T-helper 1 cell treated with Interleukin-12 subunit alpha and Interleukin-12 subunit beta and Interleukin-4 antibody, amounts not matched to agents 30 μg/mL and 1 μg/mL, for 36 hours (primary cell): ENCODE results near the gene SLC22A7.

Source experiments
- H3K27ac Mint-ChIP-seq: one replicate; pipeline ENCODE4 v1.8.0; 2021; ENCODE audit warnings: mild to moderate bottlenecking, mixed read lengths
- H3K27me3 Mint-ChIP-seq: one replicate; pipeline ENCODE4 v1.8.0; 2021; ENCODE audit warnings: low read depth, mixed read lengths
- H3K36me3 Mint-ChIP-seq: one replicate; pipeline ENCODE4 v1.8.0; 2021; ENCODE audit warnings: low read depth, mixed read lengths
- H3K4me1 Mint-ChIP-seq: one replicate; pipeline ENCODE4 v1.8.0; 2021; ENCODE audit warnings: low read depth, mixed read lengths
- H3K4me3 Mint-ChIP-seq: one replicate; pipeline ENCODE4 v1.8.0; 2021; ENCODE audit warnings: mild to moderate bottlenecking, moderate library complexity, mixed read lengths
- H3K9me3 Mint-ChIP-seq: one replicate; pipeline ENCODE4 v1.8.0; 2021; ENCODE audit warnings: mixed read lengths

Gene SLC22A7

DNA sequence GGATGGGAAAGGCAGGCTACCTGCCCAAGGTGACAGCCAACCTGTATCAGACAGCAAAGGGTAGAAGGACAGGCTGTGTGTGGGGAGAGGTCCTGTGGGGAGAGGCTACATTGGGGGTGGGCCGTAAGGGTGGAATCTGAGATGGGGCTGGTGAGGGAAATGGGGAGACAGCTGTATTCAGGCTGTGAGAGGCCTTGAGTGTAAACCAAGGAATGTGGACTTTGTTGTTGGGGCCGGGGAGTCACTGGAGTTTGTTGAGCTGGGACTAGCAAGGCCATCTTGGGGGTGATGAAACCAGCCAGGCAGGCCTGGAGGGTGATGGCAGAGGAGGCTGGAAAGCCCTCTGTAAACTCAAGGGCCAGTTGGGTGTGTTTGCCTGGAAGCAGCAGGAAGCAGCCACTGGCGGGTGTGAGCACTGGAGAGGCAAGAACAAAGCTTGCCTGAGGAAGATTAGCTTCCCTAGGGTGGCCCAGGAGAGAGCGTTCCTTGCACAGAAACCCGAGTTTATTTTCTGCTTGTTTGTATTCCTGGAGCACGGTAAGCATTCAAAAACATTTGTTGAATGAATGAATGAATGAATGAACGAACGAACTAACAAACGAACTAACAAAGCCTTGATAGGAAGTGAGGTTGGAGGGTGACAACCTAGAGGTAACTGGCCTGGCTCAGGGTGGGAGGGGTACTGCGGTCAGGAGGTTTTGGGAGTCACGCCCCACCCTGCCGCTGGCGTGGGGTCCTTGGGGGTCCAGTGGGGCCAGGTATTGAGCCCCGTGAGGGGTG lies 35.9 kb upstream of the SLC22A7 start:
- Mint-ChIP-seq H3K9me3 (no peaks in the 10 kb centered on the region), H3K27ac (no peak overlapping the region), H3K4me3 (no peak overlapping the region), H3K27me3 (peaks cover 14% of the 10 kb centered on the region), H3K36me3 (no peaks in the 10 kb centered on the region), H3K4me1 (peaks cover 5% of the 10 kb centered on the region)

DNA sequence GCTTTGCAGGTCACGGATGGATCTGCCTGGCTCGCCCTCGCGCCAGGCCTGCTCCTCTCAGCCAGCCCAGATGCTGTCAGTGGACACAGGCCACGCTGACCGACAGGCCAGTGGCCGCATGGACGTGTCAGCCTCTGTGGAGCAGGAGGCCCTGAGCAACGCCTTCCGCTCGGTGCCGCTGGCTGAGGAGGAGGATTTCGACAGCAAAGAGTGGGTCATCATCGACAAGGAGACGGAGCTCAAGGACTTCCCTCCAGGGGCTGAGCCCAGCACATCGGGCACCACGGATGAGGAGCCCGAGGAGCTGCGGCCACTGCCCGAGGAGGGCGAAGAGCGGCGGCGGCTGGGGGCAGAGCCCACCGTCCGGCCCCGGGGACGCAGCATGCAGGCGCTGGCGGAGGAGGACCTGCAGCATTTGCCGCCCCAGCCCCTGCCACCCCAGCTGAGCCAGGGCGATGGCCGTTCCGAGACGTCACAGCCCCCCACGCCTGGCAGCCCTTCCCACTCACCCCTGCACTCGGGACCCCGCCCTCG lies 35.2 kb upstream of the SLC22A7 start:
- no peaks in the 10 kb centered on the region for H3K36me3 Mint-ChIP-seq
- H3K27ac Mint-ChIP-seq = no peak overlapping the region
- no peaks in the 10 kb centered on the region for H3K9me3 Mint-ChIP-seq
- H3K4me3 Mint-ChIP-seq = no peak overlapping the region
- peaks cover 21% of the 10 kb centered on the region for H3K27me3 Mint-ChIP-seq
- H3K4me1 Mint-ChIP-seq = no peaks in the 10 kb centered on the region

DNA sequence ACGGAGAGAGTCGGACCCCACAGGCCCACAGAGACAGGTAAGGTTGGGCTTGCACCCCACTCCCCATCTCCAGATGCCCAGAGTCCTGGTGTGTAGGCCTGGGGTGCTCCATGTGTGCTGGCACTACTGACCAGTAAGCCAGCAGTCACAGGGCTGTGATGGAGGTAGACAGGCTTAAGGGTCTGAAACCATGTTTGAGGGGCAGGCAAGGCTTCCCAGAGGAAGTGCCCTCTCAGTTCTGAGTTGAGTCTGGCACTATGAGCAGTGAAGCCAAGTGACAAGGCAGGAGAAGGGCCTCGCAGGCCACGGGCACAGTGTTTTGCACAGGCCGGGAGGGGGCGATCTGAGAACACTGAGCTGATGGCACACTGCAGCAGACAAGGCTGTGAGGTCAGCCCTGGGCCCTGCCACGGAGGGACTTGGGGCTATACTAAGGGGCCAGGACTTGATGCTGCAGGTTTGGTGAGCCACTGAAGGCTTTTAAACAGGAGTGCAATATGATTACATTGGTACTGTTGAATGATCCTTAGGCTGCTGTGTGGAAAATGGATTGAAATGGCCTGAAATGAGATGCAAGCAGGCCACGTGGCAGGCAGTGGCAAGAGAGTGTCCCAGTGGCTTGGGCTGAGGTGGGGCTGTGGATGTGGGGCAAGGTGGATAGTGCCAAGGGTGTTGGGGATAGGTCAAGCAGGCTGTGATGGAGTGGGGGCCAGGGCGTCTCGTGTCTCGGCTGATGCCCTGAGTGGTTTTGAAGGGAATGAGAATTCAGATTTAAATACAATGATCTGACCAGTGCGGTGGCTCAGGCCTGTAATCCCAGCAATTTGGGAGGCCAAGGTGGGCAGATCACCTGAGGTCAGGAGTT lies 34.5 kb upstream of the SLC22A7 start:
- H3K36me3 Mint-ChIP-seq = no peaks in the 10 kb centered on the region
- no peaks in the 10 kb centered on the region for H3K4me1 Mint-ChIP-seq
- H3K4me3 Mint-ChIP-seq = no peak overlapping the region
- H3K27me3 Mint-ChIP-seq = peaks cover 28% of the 10 kb centered on the region
- no peak overlapping the region for H3K27ac Mint-ChIP-seq
- no peaks in the 10 kb centered on the region for H3K9me3 Mint-ChIP-seq

DNA sequence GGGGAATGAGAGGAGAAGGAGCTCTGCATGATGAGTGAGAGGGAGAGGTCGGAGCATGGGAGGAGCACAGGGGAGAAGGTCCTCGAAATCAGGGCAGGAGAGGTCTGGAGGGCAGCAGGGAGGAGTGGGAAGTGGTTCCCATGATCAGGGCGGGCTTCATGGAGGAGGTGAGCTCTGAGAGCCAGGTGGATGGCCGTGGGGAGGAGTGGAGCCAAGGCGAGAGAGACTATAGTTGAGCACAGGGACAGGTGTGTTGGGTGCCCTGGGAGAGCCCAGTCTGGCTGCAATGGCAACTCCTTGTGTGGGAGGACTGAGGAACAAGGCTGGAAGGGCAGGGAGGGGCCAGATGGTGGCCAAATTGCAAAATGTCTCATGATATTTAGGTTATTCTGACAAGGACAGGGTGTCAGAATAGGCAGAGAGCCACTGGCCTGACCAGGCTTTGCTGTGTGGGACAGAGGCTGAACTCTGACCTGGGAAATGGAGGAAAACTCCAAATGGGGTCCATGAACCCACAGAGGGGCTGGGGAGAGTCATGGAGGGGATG lies 33.4 kb upstream of the SLC22A7 start:
- Mint-ChIP-seq H3K9me3 (no peaks in the 10 kb centered on the region), H3K27me3 (peaks cover 36% of the 10 kb centered on the region), H3K36me3 (no peaks in the 10 kb centered on the region), H3K4me1 (peaks cover 3% of the 10 kb centered on the region), H3K4me3 (no peak overlapping the region), H3K27ac (no peak overlapping the region)

DNA sequence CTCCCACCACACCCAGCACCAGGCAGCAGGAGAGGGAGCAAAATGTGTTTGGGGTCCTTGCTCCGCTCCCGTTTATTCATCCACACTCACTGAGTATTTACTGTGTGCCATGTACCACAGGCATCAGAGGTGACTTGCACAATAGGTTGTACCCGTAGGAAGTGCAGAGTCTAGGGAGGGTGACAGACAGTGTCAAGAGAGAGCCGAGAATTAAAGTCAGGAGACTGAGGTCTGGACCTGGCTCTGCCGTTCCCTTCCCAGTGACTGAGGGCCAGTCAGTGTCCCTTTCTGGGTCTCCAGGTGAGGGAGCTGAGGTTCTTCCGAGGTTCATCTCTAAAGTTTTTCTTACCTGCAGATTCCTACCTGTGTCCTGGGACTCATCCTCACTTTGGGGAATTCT lies 32.5 kb upstream of the SLC22A7 start:
- Mint-ChIP-seq H3K4me1 (peaks cover 5% of the 10 kb centered on the region), H3K27me3 (peaks cover 43% of the 10 kb centered on the region), H3K27ac (no peak overlapping the region), H3K9me3 (no peaks in the 10 kb centered on the region), H3K36me3 (no peaks in the 10 kb centered on the region), H3K4me3 (no peak overlapping the region)

DNA sequence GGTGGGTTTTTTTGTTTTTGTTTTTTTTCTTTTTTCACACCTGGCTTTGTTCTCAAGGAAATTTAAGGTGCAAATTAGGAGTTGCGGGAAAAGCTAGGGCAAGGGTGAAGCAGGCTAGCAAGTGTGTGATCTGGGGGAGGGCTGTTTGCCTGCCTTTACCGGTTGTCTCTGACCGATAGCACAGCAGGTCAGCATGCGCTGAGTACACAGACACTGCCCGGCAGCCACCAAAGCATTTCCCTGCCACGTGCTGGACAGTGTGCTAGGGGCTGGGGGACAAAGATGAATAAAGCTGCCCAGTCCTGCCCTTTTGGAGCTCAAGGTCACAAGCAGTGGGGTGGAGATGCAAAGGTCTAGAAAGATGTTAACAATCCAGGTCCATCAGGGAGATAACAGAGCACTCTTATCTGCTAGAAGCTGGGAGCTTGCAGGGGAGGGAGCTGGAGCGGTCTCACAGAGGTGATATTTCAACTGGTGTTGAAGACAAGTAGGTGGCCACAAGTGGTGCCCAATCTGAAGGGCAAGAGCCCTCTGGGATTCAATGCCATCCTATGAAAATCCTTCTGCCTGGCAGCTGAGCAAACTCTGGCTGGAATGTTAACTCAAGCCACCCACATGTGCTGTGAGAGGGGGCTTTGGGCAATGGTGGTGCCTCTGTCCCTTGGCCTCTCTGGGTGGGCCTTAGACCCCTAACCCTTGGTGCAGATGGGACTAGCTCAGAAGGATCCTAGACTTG lies 30.3 kb upstream of the SLC22A7 start:
- peaks cover 5% of the 10 kb centered on the region for H3K4me1 Mint-ChIP-seq
- H3K27ac Mint-ChIP-seq = no peak overlapping the region
- H3K9me3 Mint-ChIP-seq = no peaks in the 10 kb centered on the region
- no peaks in the 10 kb centered on the region for H3K36me3 Mint-ChIP-seq
- peaks cover 62% of the 10 kb centered on the region for H3K27me3 Mint-ChIP-seq
- H3K4me3 Mint-ChIP-seq = no peak overlapping the region

DNA sequence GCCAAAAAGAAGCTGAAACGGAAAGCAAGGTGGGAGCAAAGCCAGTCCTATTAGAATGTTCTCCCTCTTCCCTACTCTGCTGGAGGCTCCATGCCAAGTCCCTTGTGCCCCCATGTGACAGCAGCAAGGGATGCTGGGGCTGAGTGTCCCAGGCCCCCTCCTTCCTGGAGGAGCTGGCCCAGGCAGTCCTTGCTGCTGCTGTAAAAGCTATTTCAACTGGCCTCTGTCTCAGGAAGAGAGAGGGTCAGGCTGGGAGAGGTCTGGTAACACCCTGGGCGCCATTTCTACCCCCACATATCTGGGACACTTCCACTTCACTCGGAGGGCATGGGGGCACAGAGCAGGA lies 29.7 kb upstream of the SLC22A7 start:
- no peaks in the 10 kb centered on the region for H3K9me3 Mint-ChIP-seq
- H3K4me3 Mint-ChIP-seq = no peak overlapping the region
- H3K27ac Mint-ChIP-seq = no peak overlapping the region
- H3K36me3 Mint-ChIP-seq = no peaks in the 10 kb centered on the region
- peaks cover 67% of the 10 kb centered on the region for H3K27me3 Mint-ChIP-seq
- peaks cover 5% of the 10 kb centered on the region for H3K4me1 Mint-ChIP-seq

DNA sequence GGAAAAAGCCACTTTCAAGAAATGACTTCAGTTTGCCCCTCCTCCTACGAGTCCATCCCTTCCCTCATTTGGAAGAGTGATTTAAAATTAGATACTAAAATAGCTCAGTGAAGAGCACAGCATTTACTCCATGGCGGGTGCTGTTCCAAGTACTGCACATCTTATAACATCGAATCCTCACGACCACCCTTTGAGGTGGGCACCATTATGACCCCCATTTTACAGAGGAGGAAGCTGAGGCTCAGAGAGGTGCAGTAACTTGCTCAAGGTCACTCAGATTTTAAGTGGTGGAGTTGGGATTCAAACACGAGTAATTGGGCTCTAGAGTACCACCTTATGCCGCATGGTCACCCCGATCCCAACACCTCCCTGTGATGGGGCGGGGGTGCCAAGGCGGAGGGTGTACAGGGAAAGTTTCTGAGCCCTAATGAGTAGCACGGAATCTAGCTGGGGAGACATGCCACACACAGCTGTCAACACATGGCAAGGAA lies 29.2 kb upstream of the SLC22A7 start:
- H3K27me3 Mint-ChIP-seq = peaks cover 69% of the 10 kb centered on the region
- no peaks in the 10 kb centered on the region for H3K9me3 Mint-ChIP-seq
- H3K4me3 Mint-ChIP-seq = peak overlapping the region; percentile 38
- H3K27ac Mint-ChIP-seq = no peak overlapping the region
- peaks cover 7% of the 10 kb centered on the region for H3K4me1 Mint-ChIP-seq
- H3K36me3 Mint-ChIP-seq = no peaks in the 10 kb centered on the region

DNA sequence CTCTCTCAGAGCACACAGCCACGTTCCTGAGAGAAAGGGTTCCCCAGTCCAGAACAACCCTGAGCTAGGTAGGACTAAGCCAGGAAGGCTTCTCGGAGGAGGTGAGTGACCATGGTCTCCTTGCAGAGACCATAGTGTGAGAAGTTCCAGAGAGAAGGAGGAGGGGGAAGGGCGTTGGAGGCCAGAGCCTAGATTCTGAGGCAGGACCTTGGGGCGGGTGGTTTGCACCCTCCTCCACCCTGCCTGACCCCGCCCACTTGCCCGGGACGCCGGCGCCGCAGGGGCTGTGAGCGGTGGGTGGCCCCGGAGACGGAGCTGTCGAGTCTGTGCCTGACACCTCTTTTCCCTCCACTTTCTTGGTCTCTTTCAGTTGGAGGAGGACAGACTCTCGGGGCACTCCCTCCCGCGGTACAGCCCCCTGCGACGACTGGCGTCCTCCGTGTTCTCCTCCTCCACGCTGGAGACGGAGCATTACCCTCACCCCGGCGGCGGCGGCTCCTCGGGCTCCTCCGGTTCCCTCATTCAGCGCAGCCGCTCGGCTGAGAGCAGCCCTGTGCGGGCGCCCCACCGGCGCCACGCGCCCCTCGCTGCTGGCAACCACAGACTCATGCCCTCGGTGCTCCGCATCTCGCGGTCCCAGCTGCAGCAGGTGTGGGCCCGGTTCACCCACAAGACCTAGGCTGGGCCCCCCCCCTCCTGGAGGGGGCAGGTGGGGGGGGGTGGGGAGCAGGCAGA lies 28.6 kb upstream of the SLC22A7 start:
- no peaks in the 10 kb centered on the region for H3K9me3 Mint-ChIP-seq
- no peak overlapping the region for H3K27ac Mint-ChIP-seq
- peak overlapping the region; percentile 44 for H3K4me3 Mint-ChIP-seq
- H3K27me3 Mint-ChIP-seq = peaks cover 72% of the 10 kb centered on the region
- no peaks in the 10 kb centered on the region for H3K36me3 Mint-ChIP-seq
- H3K4me1 Mint-ChIP-seq = peaks cover 8% of the 10 kb centered on the region

DNA sequence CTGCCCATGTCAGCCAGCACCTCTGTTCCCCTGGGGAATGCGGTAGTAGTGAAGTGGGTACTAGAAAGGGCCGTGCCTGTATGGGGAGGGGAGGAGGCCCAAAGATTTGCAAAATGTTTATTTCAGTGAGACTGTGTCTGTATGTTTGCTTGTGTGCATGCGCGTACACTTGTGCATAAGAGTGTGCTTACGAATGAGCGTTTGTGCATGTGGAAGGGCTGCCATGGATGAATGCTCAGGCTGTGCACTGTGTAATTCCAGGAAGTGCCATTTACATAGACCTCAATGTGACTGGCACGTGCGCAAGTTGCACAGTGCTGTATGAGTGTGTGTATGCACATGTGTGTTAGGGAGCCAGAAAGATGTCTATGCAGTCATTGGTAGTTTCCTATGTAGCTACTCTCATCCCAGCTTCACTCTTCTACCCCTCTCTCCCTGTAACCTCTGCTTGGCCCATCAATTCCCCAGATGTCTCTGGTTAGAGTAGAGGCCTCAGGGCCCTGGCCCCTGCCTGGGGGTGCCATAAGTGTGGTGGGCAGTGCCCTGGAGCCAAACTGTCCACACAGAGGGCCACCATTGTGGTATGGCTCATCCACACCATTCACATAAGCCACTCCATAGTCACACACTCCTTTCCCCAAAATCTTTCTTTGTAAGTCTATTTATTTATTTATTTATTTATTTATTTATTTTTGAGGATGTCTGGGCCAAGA lies 26.8 kb upstream of the SLC22A7 start:
- peaks cover 80% of the 10 kb centered on the region for H3K27me3 Mint-ChIP-seq
- peaks cover 2% of the 10 kb centered on the region for H3K36me3 Mint-ChIP-seq
- no peak overlapping the region for H3K4me3 Mint-ChIP-seq
- H3K27ac Mint-ChIP-seq = no peak overlapping the region
- no peaks in the 10 kb centered on the region for H3K9me3 Mint-ChIP-seq
- peaks cover 14% of the 10 kb centered on the region for H3K4me1 Mint-ChIP-seq

DNA sequence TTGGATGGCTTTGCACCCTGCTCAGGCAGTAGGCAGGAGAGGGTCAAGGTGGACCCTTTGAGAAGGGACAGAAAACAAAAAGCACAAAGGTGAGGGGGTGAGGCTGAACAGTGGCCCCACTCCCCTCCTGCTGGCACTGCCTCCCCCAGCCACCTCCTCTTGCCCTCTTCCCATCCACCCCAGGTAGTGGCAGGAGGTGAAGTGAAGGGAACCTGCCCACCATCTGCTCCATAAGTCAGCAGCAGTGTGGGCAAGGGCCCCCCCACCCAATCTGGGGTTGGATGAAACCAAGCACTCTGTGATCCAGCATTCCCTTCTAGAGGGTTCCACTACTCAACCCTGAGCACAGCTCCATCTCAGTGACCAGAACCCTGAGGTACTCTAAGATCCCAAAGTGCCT lies 26.1 kb upstream of the SLC22A7 start:
- no peak overlapping the region for H3K27ac Mint-ChIP-seq
- H3K4me1 Mint-ChIP-seq = peaks cover 15% of the 10 kb centered on the region

DNA sequence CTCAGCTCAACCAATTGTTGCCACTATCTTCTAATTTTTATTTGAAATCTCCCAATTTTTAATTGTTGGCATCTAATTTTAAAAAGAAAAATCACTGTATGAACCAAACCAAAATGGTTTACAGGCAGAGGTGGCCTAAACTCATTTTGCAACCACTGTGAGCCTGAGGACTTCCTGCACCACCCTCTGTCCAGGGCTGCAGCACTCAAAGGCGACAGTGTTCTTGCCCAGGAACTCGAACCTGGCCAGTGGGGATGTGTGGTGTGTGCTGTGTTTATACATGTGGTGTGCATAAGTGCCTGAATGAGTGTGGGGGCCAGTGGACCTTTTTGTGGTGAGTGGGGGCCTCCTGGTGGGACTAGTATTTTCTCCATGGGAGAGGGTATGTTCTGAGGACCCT lies 24.4 kb upstream of the SLC22A7 start:
- Mint-ChIP-seq H3K27me3 (peaks cover 82% of the 10 kb centered on the region), H3K4me1 (peaks cover 20% of the 10 kb centered on the region)

More for the DNA sequence above, 26.1 kb upstream of the SLC22A7 start:
- H3K4me3 Mint-ChIP-seq = no peak overlapping the region
- H3K9me3 Mint-ChIP-seq = no peaks in the 10 kb centered on the region
- H3K27me3 Mint-ChIP-seq = peaks cover 83% of the 10 kb centered on the region
- H3K36me3 Mint-ChIP-seq = peaks cover 2% of the 10 kb centered on the region

More for the DNA sequence above, 24.4 kb upstream of the SLC22A7 start:
- Mint-ChIP-seq H3K27ac (no peak overlapping the region), H3K4me3 (no peak overlapping the region), H3K36me3 (peaks cover 2% of the 10 kb centered on the region), H3K9me3 (no peaks in the 10 kb centered on the region)
